AG09319 (cell line): ENCODE results near the gene C6orf141.

ENCODE experiments used
- DNase-seq: peaks from one replicate; pipeline ENCODE4 v3.0.0-alpha.2; 2010; ENCODE audit warnings: low read depth; ENCODE audit errors: extremely low read depth
- TF ChIP-seq, protein P1 (sequence below): IDR thresholded peaks from 2 replicates; pipeline ENCODE4 v1.5.1; 2011; ENCODE audit warnings: low read depth, mild to moderate bottlenecking, inconsistent platforms, low read length, moderate library complexity

The C6orf141 gene

GRCh38 chr6:49550492-49551077, at the start of gene C6orf141:
Gene C6orf141, plus strand, starts transcription at chr6:49550668. Its CDS starts 125 bp downstream, at chr6:49550793.
- no peak for DNase-seq
- TF ChIP-seq, protein P1, sequence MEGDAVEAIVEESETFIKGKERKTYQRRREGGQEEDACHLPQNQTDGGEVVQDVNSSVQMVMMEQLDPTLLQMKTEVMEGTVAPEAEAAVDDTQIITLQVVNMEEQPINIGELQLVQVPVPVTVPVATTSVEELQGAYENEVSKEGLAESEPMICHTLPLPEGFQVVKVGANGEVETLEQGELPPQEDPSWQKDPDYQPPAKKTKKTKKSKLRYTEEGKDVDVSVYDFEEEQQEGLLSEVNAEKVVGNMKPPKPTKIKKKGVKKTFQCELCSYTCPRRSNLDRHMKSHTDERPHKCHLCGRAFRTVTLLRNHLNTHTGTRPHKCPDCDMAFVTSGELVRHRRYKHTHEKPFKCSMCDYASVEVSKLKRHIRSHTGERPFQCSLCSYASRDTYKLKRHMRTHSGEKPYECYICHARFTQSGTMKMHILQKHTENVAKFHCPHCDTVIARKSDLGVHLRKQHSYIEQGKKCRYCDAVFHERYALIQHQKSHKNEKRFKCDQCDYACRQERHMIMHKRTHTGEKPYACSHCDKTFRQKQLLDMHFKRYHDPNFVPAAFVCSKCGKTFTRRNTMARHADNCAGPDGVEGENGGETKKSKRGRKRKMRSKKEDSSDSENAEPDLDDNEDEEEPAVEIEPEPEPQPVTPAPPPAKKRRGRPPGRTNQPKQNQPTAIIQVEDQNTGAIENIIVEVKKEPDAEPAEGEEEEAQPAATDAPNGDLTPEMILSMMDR, result no peak

DNA sequence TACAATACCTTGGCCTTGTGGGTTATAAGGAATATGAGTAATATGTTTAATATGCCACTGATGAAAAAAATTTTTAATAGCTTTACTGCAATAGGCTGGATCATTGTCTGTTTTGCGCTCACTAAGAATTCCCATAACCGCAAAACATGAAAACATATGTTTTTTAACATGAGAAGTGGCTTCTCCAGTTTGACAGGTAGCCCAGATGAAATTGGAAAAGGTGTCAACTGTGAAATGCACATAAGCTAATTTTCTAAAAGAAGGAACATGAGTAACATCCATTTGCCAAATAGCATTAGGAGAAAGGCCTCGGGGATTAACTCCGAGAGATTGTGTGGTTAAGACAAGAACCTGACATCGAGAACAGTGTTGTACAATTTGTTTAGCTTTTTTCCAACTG, 45.8 kb upstream of the C6orf141 start:
- TF ChIP-seq, protein P1, result no peak
- no peak for DNase-seq

- TF ChIP-seq, protein P1, result no peak
- DNase-seq, result no peak
Observed at GRCh38 chr6:49506569-49507111, 43.8 kb upstream of the C6orf141 start.

DNA sequence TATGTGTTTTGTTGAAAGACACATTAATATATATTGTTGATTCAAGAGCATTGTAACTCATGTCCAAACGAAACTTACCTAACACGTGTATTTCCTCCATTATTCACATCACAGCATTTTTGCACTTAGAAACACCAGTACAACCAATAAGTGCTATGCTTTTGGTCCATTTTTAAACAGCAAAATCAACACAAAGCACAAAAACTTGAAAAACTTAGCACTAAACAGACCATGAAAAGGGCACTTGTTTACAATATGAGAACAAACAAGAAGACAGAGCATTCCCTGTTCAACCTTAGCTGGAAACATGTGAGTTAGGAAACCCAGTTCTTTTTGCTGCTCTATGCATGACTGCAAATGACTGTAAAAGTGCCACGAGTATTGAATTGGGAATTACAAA, 41.1 kb upstream of the C6orf141 start:
- no peak for DNase-seq
- TF ChIP-seq, protein P1, result no peak

GRCh38 chr6:49513153-49513989, 37.1 kb upstream of the C6orf141 start:
- no peak for DNase-seq
- TF ChIP-seq, protein P1, result no peak

GRCh38 chr6:49514571-49515484, 35.6 kb upstream of the C6orf141 start:
- DNase-seq, result no peak
- TF ChIP-seq, protein P1, result no peak
